Endothelial cell of umbilical vein (primary cell): ENCODE results near the gene GEN1. TPM values are rescaled to one million over a fixed set of nuclear protein-coding genes. Genes with fewer than 3 reads are reported as not detected.

ENCODE experiments used
- BruUV-seq: library from RNA; stranded (reverse); fragments of 400-500 nt; replicated peaks from 2 replicates; lab custom pipeline; 2021; lab: Mats Ljungman, UMichigan
- CTCF ChIA-PET: fragments of 300-600, 350-600 bp; sonication (Branson Sonifier 250); formaldehyde crosslinking; loops from one replicate; lab custom pipeline; 2021; ENCODE audit warnings: antibody characterized with exemption, inconsistent platforms; lab: Charles Lee
- POLR2A ChIA-PET: fragments of 300-600, 350-600 bp; sonication (Branson Sonifier 250); formaldehyde crosslinking; loops from one replicate; lab custom pipeline; 2021; ENCODE audit warnings: antibody characterized with exemption, inconsistent platforms; lab: Charles Lee
- DNase-seq: peaks from one replicate; pipeline ENCODE4 v3.0.0-alpha.2; 2011; ENCODE audit warnings: low read depth, low spot score
- FAIRE-seq: peaks from 2 replicates; lab custom pipeline; 2011; peaks lifted over from hg19 to GRCh38; lab: Jason Lieb, UNC
- H2AFZ ChIP-seq: 2 replicates; pipeline ENCODE4 v1.6.0; 2012; ENCODE audit warnings: low read depth, low read length, control low read depth, inconsistent platforms
- H3K27ac ChIP-seq: 2 replicates; pipeline ENCODE4 v1.5.1; 2011; ENCODE audit warnings: low read depth, mild to moderate bottlenecking, control low read depth, low read length, moderate library complexity; ENCODE audit not compliant: insufficient read depth
- H3K27me3 ChIP-seq, 2 experiments: 2 replicates each; pipeline versions ENCODE4 v1.6.0 to v1.6.1; 2011; ENCODE audit warnings: low read length in 2 of 2, mixed read lengths in 1 of 2; ENCODE audit not compliant: control insufficient read depth in 2 of 2, insufficient read depth in 2 of 2
- H3K36me3 ChIP-seq, 2 experiments: 2 replicates in 1 of 2; 3 replicates in 1 of 2; pipeline ENCODE4 v1.5.1; 2011; ENCODE audit warnings: low read length in 2 of 2, mild to moderate bottlenecking in 1 of 2, moderate library complexity in 1 of 2; ENCODE audit not compliant: control insufficient read depth in 2 of 2, insufficient read depth in 2 of 2; ENCODE audit errors: extremely low read depth in 1 of 2
- H3K4me1 ChIP-seq: 3 replicates; pipeline ENCODE4 v1.5.1; 2011; ENCODE audit warnings: mild to moderate bottlenecking, low read length; ENCODE audit not compliant: control insufficient read depth, insufficient read depth; ENCODE audit errors: extremely low read depth
- H3K4me2 ChIP-seq: 2 replicates; pipeline ENCODE4 v1.6.1; 2011; ENCODE audit warnings: low read length, control low read depth, mixed read lengths; ENCODE audit not compliant: insufficient read depth
- H3K4me3 ChIP-seq, 3 experiments: fragments of 200-600 bp in 1 of 3; sonication (generic), shearing (Covaris generic) in 1 of 3; replicated peaks in 1 of 3; 2 replicates each; pipeline ENCODE4 v1.5.1; 2011 to 2016; ENCODE audit warnings: control low read depth in 3 of 3, low read length in 3 of 3, mild to moderate bottlenecking in 2 of 3, inconsistent platforms in 1 of 3, low read depth in 1 of 3, moderate library complexity in 1 of 3; ENCODE audit not compliant: insufficient read depth in 1 of 3
- H3K79me2 ChIP-seq: 2 replicates; pipeline ENCODE4 v1.6.0; 2012; ENCODE audit warnings: low read length, inconsistent platforms; ENCODE audit not compliant: control insufficient read depth, insufficient read depth
- H3K9ac ChIP-seq: replicated peaks from 2 replicates; pipeline ENCODE3; 2011; ENCODE audit warnings: low read length, control low read depth; ENCODE audit not compliant: insufficient read depth; ENCODE audit errors: extremely low read depth
- H3K9me1 ChIP-seq: replicated peaks from 3 replicates; pipeline ENCODE4 v1.6.0; 2011; ENCODE audit warnings: mild to moderate bottlenecking, low read length; ENCODE audit not compliant: control insufficient read depth, insufficient read depth; ENCODE audit errors: extremely low read depth
- H3K9me3 ChIP-seq: replicated peaks from 2 replicates; pipeline ENCODE4 v1.5.1; 2012; ENCODE audit warnings: low read length, inconsistent platforms; ENCODE audit not compliant: control insufficient read depth, insufficient read depth
- H4K20me1 ChIP-seq: replicated peaks from 2 replicates; pipeline ENCODE3; 2011; ENCODE audit warnings: mild to moderate bottlenecking, low read length; ENCODE audit not compliant: control insufficient read depth, insufficient read depth; ENCODE audit errors: extremely low read depth
- CTCF ChIP-seq, 2 donors: IDR thresholded peaks; 1 replicate in 1 of 2; 2 replicates in 1 of 2; pipeline ENCODE4 v1.5.1; 2011; ENCODE audit warnings: low read length in 2 of 2, mild to moderate bottlenecking in 2 of 2, moderate library complexity in 2 of 2, control low read depth in 1 of 2, inconsistent platforms in 1 of 2, low read depth in 1 of 2; ENCODE audit not compliant: insufficient read depth in 1 of 2; ENCODE audit errors: extremely low read depth in 1 of 2
- EZH2 ChIP-seq: IDR thresholded peaks from 2 replicates; pipeline ENCODE4 v1.6.1; 2012; ENCODE audit warnings: borderline replicate concordance, low read depth, mild to moderate bottlenecking, moderate library complexity, low read length, inconsistent platforms; ENCODE audit not compliant: severe bottlenecking
- FOS ChIP-seq: IDR thresholded peaks from 2 replicates; pipeline ENCODE4 v1.6.1; 2011; ENCODE audit warnings: mild to moderate bottlenecking, low read length, moderate library complexity, borderline replicate concordance; ENCODE audit not compliant: insufficient read depth
- GATA2 ChIP-seq: IDR thresholded peaks from 2 replicates; pipeline ENCODE4 v1.7.0; 2011; ENCODE audit warnings: low read depth, mild to moderate bottlenecking, moderate library complexity, mixed read lengths, low read length; ENCODE audit not compliant: insufficient read length, insufficient read depth
- JUN ChIP-seq: IDR thresholded peaks from 2 replicates; pipeline ENCODE4 v1.6.1; 2011; ENCODE audit warnings: borderline replicate concordance, low read depth; ENCODE audit not compliant: insufficient read length, insufficient read depth
- MAX ChIP-seq: IDR thresholded peaks from 2 replicates; pipeline ENCODE4 v1.6.1; 2011; ENCODE audit not compliant: insufficient read depth, insufficient read length
- MYC ChIP-seq: IDR thresholded peaks from one replicate; pipeline ENCODE4 v1.6.1; 2011; ENCODE audit warnings: mild to moderate bottlenecking, low read depth, low read length
- POLR2A ChIP-seq: IDR thresholded peaks from 2 replicates; pipeline ENCODE4 v1.6.1; 2012; ENCODE audit warnings: low read depth, mild to moderate bottlenecking, control low read depth, low read length
- POLR2AphosphoS5 ChIP-seq: IDR thresholded peaks from 2 replicates; pipeline ENCODE4 v1.6.1; 2012; ENCODE audit warnings: low read depth, mild to moderate bottlenecking, control low read depth, low read length, moderate library complexity; ENCODE audit not compliant: insufficient read depth
- dilution Hi-C: fragments of 300-500 bp; cut with MboI; formaldehyde crosslinking; loops from one replicate; pipeline ENCODE4 v1.15.0; 2019; ENCODE audit warnings: low sequenced_read_pairs; ENCODE audit not compliant: extremely low pct_ligation_motif_present
- intact Hi-C: fragments of 100-400 bp; cut with micrococcal nuclease; formaldehyde crosslinking; loops from one replicate; pipeline ENCODE4 v1.10.0; 2022
- polyA plus RNA-seq, 4 experiments: library from polyadenylated mRNA; depleted of rRNA in 3 of 4; stranded (reverse) in 3 of 4; unstranded in 1 of 4; fragments of >200 nt; gene quantifications; 2 replicates each; pipeline versions ENCODE4 v1.2.1 to v1.2.3, GENCODE V29; 2011 to 2012; ENCODE audit warnings: missing spikeins in 1 of 4
- total RNA-seq: library from RNA; stranded (reverse); gene quantifications from 2 replicates; pipeline ENCODE4 v1.2.3, GENCODE V29; 2021

The GEN1 gene
- total and polyA plus RNA-seq, 2 donors (not counting 3 experiments of a cell fraction or from before 2014, with no cell fraction given) = 8.1 to 29.6 TPM

DNA sequence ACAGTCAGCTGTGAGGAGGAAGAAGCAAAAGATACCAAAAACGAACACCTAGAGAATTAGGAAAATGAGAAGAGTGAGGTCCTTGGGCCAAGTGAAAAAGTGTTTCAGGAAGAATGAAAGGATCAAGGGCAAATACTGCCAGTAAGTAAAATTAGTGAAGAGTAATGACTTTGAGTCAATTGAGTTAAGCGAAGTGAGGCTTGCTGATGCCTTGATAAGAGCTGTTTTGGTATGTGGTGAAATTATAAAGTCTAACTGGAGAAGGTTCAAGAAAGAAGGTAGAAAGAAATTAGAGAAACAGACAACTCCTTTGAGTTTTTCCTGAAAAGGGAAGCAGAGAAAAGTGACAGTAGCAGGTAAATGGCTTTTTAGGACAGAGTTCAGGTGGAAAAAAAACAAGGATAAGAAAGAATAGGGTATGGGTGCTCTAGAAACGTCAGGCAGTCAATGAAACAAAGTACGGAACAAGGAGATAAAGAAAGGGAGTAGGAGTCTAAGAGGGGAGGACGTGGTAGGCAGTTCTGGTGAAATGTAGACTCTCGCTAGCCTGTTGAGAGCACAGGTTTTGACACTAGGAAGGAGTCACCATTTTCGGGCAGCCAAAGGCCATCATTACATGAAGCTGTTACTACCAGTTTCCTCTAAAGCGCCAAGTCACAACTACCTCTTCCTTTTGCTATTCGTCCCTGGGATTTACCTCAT lies 43.2 kb upstream of the GEN1 start:
- ChIA-PET POLR2A (no interaction called here), CTCF (no interaction called here)
- DNase-seq = no peak
- TF ChIP-seq MAX = no peak
- TF ChIP-seq POLR2AphosphoS5 = no peak
- no peak for TF ChIP-seq FOS
- no peak for TF ChIP-seq MYC
- no peak for TF ChIP-seq POLR2A
- no peak for TF ChIP-seq EZH2
- TF ChIP-seq CTCF (IDR thresholded peaks at IDR 0.05; ENCODE audit: extremely low read depth in 1 of 2, insufficient read depth in 1 of 2, low read depth in 1 of 2, low read length in 2 of 2) = no peak
- no peak for TF ChIP-seq JUN
- no peak for TF ChIP-seq GATA2
- intact Hi-C loops = no loop called here
- H3K79me2 ChIP-seq = no peaks in the 10 kb centered on the region
- dilution Hi-C loops = no loop called here
- H3K4me3 ChIP-seq = no peak overlapping the region
- H3K9ac ChIP-seq = no peak overlapping the region
- no TSS peak for BruUV-seq
- H4K20me1 ChIP-seq = no peaks in the 10 kb centered on the region
- H3K9me1 ChIP-seq = no peaks in the 10 kb centered on the region
- H3K9me3 ChIP-seq = no peaks in the 10 kb centered on the region
- FAIRE-seq = no peak
- no peak overlapping the region for H2AFZ ChIP-seq
- no peaks in the 10 kb centered on the region for H3K4me1 ChIP-seq
- no peak overlapping the region for H3K27ac ChIP-seq
- peaks cover 20 to 21% of the 10 kb centered on the region in 2 experiments for H3K36me3 ChIP-seq
- no peaks in the 10 kb centered on the region for H3K27me3 ChIP-seq
- no peak overlapping the region for H3K4me2 ChIP-seq
